ENCODE data around the gene CPNE7.

DNA sequence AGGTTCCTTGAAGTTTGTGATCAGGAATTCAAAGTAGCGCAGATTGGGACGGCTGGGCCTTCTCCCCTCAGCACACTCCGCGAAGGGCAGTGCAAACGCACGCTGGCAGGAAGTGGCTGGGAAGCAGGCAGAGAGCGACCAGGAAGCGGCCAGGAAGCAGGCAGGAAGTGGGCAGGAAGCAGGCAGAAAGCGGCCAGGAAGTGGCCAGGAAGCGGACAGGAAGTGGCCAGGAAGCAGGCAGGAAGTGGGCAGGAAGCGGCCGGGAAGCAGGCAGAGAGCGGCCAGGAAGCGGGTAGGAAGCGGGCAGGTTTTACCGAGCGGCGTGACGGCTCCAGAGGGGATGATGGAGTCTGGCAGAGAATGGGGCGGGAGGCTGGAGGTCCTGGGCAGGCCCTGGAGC is 41.1 kb downstream of the CPNE7 start:
- TF ChIP-seq POLR2A (IDR thresholded peaks at IDR 0.05; ENCODE audit: low read length) (no peak), GATA1 (IDR thresholded peaks at IDR 0.05; ENCODE audit: low read depth, low read length) (no peak)

Measured in erythroblast (primary cell).